CD4-positive, alpha-beta T cell (primary cell): ENCODE data around the gene CCR6. TPM values are rescaled to one million over a fixed set of nuclear protein-coding genes. Genes with fewer than 3 reads are reported as not detected.
A peak's percentile ranks its signal among the peaks of the same experiment; 100 is the strongest.

Source experiments
- ATAC-seq: fragments of 200-7000 bp; cut with Tn5 transposase; one replicate; pipeline ENCODE4 v1.10.0; 2022; ENCODE audit warnings: mild to moderate bottlenecking; ENCODE audit not compliant: poor library complexity
- CTCF ChIA-PET: fragments of 350-600 bp; sonication (Branson Sonifier 250); formaldehyde crosslinking; loops from one replicate; lab custom pipeline; 2021; ENCODE audit warnings: antibody characterized with exemption, inconsistent platforms; lab: Charles Lee
- POLR2A ChIA-PET: fragments of 350-600 bp; sonication (Branson Sonifier 250); formaldehyde crosslinking; loops from one replicate; lab custom pipeline; 2021; ENCODE audit warnings: antibody characterized with exemption, inconsistent platforms; lab: Charles Lee
- DNase-seq, 14 experiments: peaks; one replicate each; pipeline ENCODE4 v3.0.0-alpha.2; 2013 to 2020; ENCODE audit warnings: mixed read lengths in 2 of 14
- H3K27ac ChIP-seq, 2 donors: one replicate each; pipeline versions ENCODE4 v1.5.1 to v1.7.0; 2013; ENCODE audit warnings: low read length in 2 of 2, low read depth in 1 of 2, mild to moderate bottlenecking in 1 of 2
- H3K27me3 ChIP-seq, 2 experiments: 1 replicate in 1 of 2; 2 replicates in 1 of 2; pipeline versions ENCODE4 v1.6.1 to v1.7.0; 2013; ENCODE audit warnings: low read length in 2 of 2, control low read depth in 1 of 2, mild to moderate bottlenecking in 1 of 2, moderate library complexity in 1 of 2; ENCODE audit not compliant: insufficient read depth in 2 of 2, control insufficient read depth in 1 of 2
- H3K36me3 ChIP-seq: one replicate; pipeline ENCODE4 v1.6.1; 2013; ENCODE audit warnings: low read length, control low read depth; ENCODE audit not compliant: insufficient read depth
- H3K4me1 ChIP-seq: one replicate; pipeline ENCODE4 v1.6.1; 2013; ENCODE audit warnings: low read length, control low read depth; ENCODE audit not compliant: insufficient read depth
- H3K4me3 ChIP-seq: one replicate; pipeline ENCODE4 v1.5.1; 2013; ENCODE audit warnings: mild to moderate bottlenecking, low read length, moderate library complexity
- H3K9me3 ChIP-seq, 2 experiments: 1 replicate in 1 of 2; 2 replicates in 1 of 2; pipeline versions ENCODE4 v1.6.1 to v1.7.0; 2013; ENCODE audit warnings: low read length in 2 of 2, mild to moderate bottlenecking in 2 of 2, control low read depth in 1 of 2, moderate library complexity in 1 of 2; ENCODE audit not compliant: control insufficient read depth in 1 of 2, insufficient read depth in 1 of 2
- H3K27ac Mint-ChIP-seq: one replicate; pipeline ENCODE4 v1.8.0; 2020; ENCODE audit warnings: mixed read lengths
- H3K27me3 Mint-ChIP-seq: one replicate; pipeline ENCODE4 v1.8.0; 2021; ENCODE audit warnings: mixed read lengths
- H3K36me3 Mint-ChIP-seq: one replicate; pipeline ENCODE4 v1.8.0; 2021; ENCODE audit warnings: low read depth, mixed read lengths
- H3K4me1 Mint-ChIP-seq: one replicate; pipeline ENCODE4 v1.8.0; 2021; ENCODE audit warnings: low read depth, mixed read lengths
- H3K4me3 Mint-ChIP-seq: one replicate; pipeline ENCODE4 v1.8.0; 2020; ENCODE audit warnings: mild to moderate bottlenecking, mixed read lengths
- H3K9me3 Mint-ChIP-seq: one replicate; pipeline ENCODE4 v1.8.0; 2020; ENCODE audit warnings: mixed read lengths
- CTCF ChIP-seq: fragments of 200-600 bp; IDR thresholded peaks from one replicate; pipeline ENCODE4 v1.8.0; 2022; ENCODE audit warnings: antibody characterized with exemption, mild to moderate bottlenecking
- intact Hi-C, 2 experiments: fragments of 100-400 bp; cut with DNase I in 1 of 2; cut with micrococcal nuclease in 1 of 2; formaldehyde crosslinking; loops; one replicate each; pipeline versions ENCODE4 v1.15.1 to v1.9.0; 2023 to 2025; cut with DNase I, micrococcal nuclease
- total RNA-seq, 174 experiments: library from RNA in 2 of 174; stranded (reverse) in 2 of 174; gene quantifications; one replicate each; pipeline ENCODE4 v1.2.3 and lab custom pipeline; 2021 to 2026

Gene CCR6
- total RNA-seq, 2 experiments from 2014 or later = 13.6 to 15.9 TPM

GRCh38 chr6:167115054-167115453, 7.8 kb upstream of the CCR6 start:
- no peak for TF ChIP-seq CTCF
- peak overlapping the region in 1 of 2 donors; percentile 82 for H3K27ac ChIP-seq
- H3K4me1 ChIP-seq = peaks cover 76% of the 10 kb centered on the region
- H3K27me3 ChIP-seq = no peaks in the 10 kb centered on the region
- peak overlapping the region; percentile 97 for H3K4me3 Mint-ChIP-seq
- peaks cover 4% of the 10 kb centered on the region for H3K36me3 ChIP-seq
- ChIA-PET CTCF (no interaction called here), POLR2A (no interaction called here)
- H3K4me3 ChIP-seq = peak overlapping the region; percentile 55
- H3K27ac Mint-ChIP-seq = peak overlapping the region; percentile 95
- H3K27me3 Mint-ChIP-seq = no peaks in the 10 kb centered on the region
- H3K9me3 Mint-ChIP-seq = no peaks in the 10 kb centered on the region
- H3K36me3 Mint-ChIP-seq = peaks cover 17% of the 10 kb centered on the region
- DNase-seq (no peak), ATAC-seq (no peak)
- H3K9me3 ChIP-seq = no peaks in the 10 kb centered on the region
- intact Hi-C loops = loop anchor here (5.0 kb wide), 2 partner anchors 73 to 163 kb away; no protein-coding TSS in a partner anchor
- peaks cover 66% of the 10 kb centered on the region for H3K4me1 Mint-ChIP-seq

- intact Hi-C loops = loop anchor here (5.0 kb wide), 2 partner anchors 74 to 164 kb away; no protein-coding TSS in a partner anchor
- no peaks in the 10 kb centered on the region for H3K27me3 Mint-ChIP-seq
- H3K4me3 ChIP-seq = no peak overlapping the region
- no peak for TF ChIP-seq CTCF
- H3K27ac Mint-ChIP-seq = peak overlapping the region; percentile 19
- peaks cover 79% of the 10 kb centered on the region for H3K4me1 ChIP-seq
- DNase-seq = no peak
- ATAC-seq = no peak
- peaks cover 17% of the 10 kb centered on the region for H3K36me3 Mint-ChIP-seq
- H3K27me3 ChIP-seq = no peaks in the 10 kb centered on the region
- H3K36me3 ChIP-seq = peaks cover 4% of the 10 kb centered on the region
- peak overlapping the region; percentile 43 for H3K4me3 Mint-ChIP-seq
- POLR2A ChIA-PET = no interaction called here
- no peaks in the 10 kb centered on the region for H3K9me3 ChIP-seq
- peaks cover 77% of the 10 kb centered on the region for H3K4me1 Mint-ChIP-seq
- no peaks in the 10 kb centered on the region for H3K9me3 Mint-ChIP-seq
- CTCF ChIA-PET = no interaction called here
- no peak overlapping the region for H3K27ac ChIP-seq
These were observed 6.6 kb upstream of the CCR6 start for GRCh38 chr6:167116109-167116837.

- POLR2A ChIA-PET = no interaction called here
- peaks cover 77% of the 10 kb centered on the region for H3K4me1 Mint-ChIP-seq
These were observed 6.1 kb upstream of the CCR6 start for GRCh38 chr6:167116838-167117228.

More at GRCh38 chr6:167116838-167117228, 6.1 kb upstream of the CCR6 start:
- CTCF ChIA-PET = no interaction called here
- Mint-ChIP-seq H3K36me3 (peaks cover 13% of the 10 kb centered on the region), H3K4me3 (no peak overlapping the region), H3K27ac (no peak overlapping the region), H3K27me3 (no peaks in the 10 kb centered on the region), H3K9me3 (no peaks in the 10 kb centered on the region)
- intact Hi-C loops = loop anchor here (5.0 kb wide), 2 partner anchors 75 to 165 kb away; no protein-coding TSS in a partner anchor
- TF ChIP-seq CTCF = no peak
- DNase-seq (no peak), ATAC-seq (no peak)
- Histone ChIP-seq H3K4me3 (no peak overlapping the region), H3K4me1 (peaks cover 85% of the 10 kb centered on the region), H3K27me3 (no peaks in the 10 kb centered on the region), H3K36me3 (peaks cover 4% of the 10 kb centered on the region), H3K27ac (no peak overlapping the region), H3K9me3 (no peaks in the 10 kb centered on the region)
